Activated CD8-positive, alpha-beta memory T cell treated with anti-CD3 and anti-CD28 coated beads, Interleukin-2, amount 10 ng/mL, durations not matched to agents 7 days and 5 days (primary cell): Measurements from ENCODE around the gene ANTXR1. TPM values are rescaled to one million over a fixed set of nuclear protein-coding genes. Genes with fewer than 3 reads are reported as not detected.

ENCODE experiments used
- ATAC-seq: fragments of 150-1000 bp; cut with Tn5 transposase; one replicate; pipeline ENCODE4 v1.10.0; 2021; ENCODE audit warnings: moderate library complexity
- CTCF ChIA-PET: fragments of 350-600 bp; sonication (Branson Sonifier 250); formaldehyde crosslinking; loops from one replicate; lab custom pipeline; 2021; ENCODE audit warnings: antibody characterized with exemption; lab: Charles Lee
- DNase-seq: peaks from one replicate; pipeline ENCODE4 v3.0.0-alpha.2; 2020
- H3K27ac Mint-ChIP-seq: one replicate; pipeline ENCODE4 v1.8.0; 2021; ENCODE audit warnings: mild to moderate bottlenecking, mixed read lengths
- H3K27me3 Mint-ChIP-seq: one replicate; pipeline ENCODE4 v1.8.0; 2021; ENCODE audit warnings: mixed read lengths
- H3K36me3 Mint-ChIP-seq: one replicate; pipeline ENCODE4 v1.8.0; 2021; ENCODE audit warnings: mild to moderate bottlenecking, mixed read lengths
- H3K4me1 Mint-ChIP-seq: one replicate; pipeline ENCODE4 v1.8.0; 2021; ENCODE audit warnings: mixed read lengths
- H3K4me3 Mint-ChIP-seq: one replicate; pipeline ENCODE4 v1.8.0; 2021; ENCODE audit warnings: mild to moderate bottlenecking, moderate library complexity, mixed read lengths
- H3K9me3 Mint-ChIP-seq: one replicate; pipeline ENCODE4 v1.8.0; 2022; ENCODE audit warnings: low read depth, mixed read lengths
- total RNA-seq, 2 experiments: library from RNA; stranded (reverse); gene quantifications; one replicate each; pipeline ENCODE4 v1.2.3, GENCODE V29; 2021

ANTXR1 gene
- total RNA-seq, 2 experiments from 2014 or later: 0.23 TPM; not detected in 1

- Mint-ChIP-seq H3K4me1 (no peaks in the 10 kb centered on the region), H3K36me3 (no peaks in the 10 kb centered on the region), H3K9me3 (no peaks in the 10 kb centered on the region), H3K4me3 (no peak overlapping the region), H3K27ac (no peak overlapping the region), H3K27me3 (peaks cover 6% of the 10 kb centered on the region)
- DNase-seq (no peak), ATAC-seq (no peak)
- CTCF ChIA-PET: no interaction called here
Observed at GRCh38 chr2:69152847-69153583, 140.0 kb downstream of the ANTXR1 start.

- CTCF ChIA-PET: interaction anchor here (0.9 kb wide), 1 partner anchor 11 kb away, joined by 3 read pairs; no protein-coding TSS in a partner anchor
- Mint-ChIP-seq H3K4me3 (no peak overlapping the region), H3K27me3 (peaks cover 6% of the 10 kb centered on the region), H3K27ac (no peak overlapping the region), H3K9me3 (no peaks in the 10 kb centered on the region), H3K36me3 (no peaks in the 10 kb centered on the region), H3K4me1 (no peaks in the 10 kb centered on the region)
- no peak for ATAC-seq
- DNase-seq: no peak
Observed at GRCh38 chr2:69154106-69154505, 141.1 kb downstream of the ANTXR1 start.

- Mint-ChIP-seq H3K27ac (no peak overlapping the region), H3K4me1 (no peaks in the 10 kb centered on the region), H3K4me3 (no peak overlapping the region), H3K27me3 (peaks cover 12% of the 10 kb centered on the region), H3K9me3 (no peaks in the 10 kb centered on the region), H3K36me3 (no peaks in the 10 kb centered on the region)
- CTCF ChIA-PET: no interaction called here
- DNase-seq: no peak
- no peak for ATAC-seq
Observed at GRCh38 chr2:69156624-69157023, 143.6 kb downstream of the ANTXR1 start.

DNA sequence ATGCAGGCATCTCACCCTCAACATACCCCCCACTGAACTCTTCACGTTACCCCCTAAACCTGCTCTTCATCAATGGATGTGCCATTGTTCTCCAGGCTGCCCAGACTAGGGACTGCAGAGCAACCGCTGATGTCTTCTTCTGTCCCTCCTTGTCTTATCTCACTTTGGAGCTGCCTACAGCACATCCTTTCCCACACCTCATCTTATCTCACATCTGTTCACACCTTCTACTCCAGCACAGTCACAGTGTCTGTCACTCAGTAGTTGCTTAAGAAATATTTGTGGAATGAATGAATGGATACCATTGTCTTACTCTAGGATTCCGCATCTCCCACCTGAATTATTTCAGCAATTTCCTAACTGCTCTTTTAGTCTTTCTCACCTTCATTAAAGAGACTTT is 144.5 kb downstream of the ANTXR1 start:
- no peaks in the 10 kb centered on the region for H3K4me1 Mint-ChIP-seq
- CTCF ChIA-PET: no interaction called here
- H3K27me3 Mint-ChIP-seq: peaks cover 12% of the 10 kb centered on the region
- DNase-seq: no peak
- no peak overlapping the region for H3K4me3 Mint-ChIP-seq
- no peak overlapping the region for H3K27ac Mint-ChIP-seq
- H3K9me3 Mint-ChIP-seq: no peaks in the 10 kb centered on the region
- no peaks in the 10 kb centered on the region for H3K36me3 Mint-ChIP-seq
- ATAC-seq: no peak

DNA sequence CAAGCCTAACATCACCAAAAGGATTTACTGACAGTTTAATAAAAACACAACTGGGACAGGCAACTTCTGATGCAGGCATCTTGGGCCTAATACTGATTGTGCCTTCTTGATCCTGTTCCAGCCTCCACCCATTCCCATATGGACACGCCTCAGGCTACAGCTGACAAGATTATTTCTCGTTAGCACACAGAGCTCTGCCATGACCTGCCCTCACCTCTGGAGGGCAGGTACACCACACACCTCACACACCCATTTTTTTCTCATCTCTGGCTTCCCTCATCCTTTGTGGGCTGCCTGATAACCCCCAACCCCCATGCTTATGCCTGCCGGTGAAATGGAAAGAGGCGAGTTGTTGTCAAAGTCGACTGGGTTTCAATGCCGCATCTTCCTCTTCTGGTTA is 147.0 kb downstream of the ANTXR1 start:
- H3K27me3 Mint-ChIP-seq: peaks cover 19% of the 10 kb centered on the region

DNA sequence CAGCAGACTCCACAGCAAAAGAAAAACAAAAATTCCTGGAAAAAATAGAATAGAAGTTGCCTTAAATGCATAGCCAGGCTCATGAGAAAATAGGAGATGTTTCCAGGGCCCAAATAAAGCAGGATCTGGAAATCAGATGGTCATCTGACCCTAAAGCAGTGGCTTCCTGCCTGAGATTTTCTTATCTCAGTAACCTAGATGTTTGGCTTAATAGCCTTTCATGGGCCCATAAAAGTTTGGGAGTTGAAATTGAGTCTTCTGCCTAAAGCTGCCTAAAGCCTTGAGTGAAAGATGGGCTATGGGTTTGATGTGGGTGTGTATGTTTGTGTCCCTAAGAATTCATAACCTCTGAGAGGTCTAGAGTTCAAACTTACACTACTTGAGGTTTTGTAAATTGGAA is 149.1 kb downstream of the ANTXR1 start:
- DNase-seq (no peak), ATAC-seq (no peak)
- H3K9me3 Mint-ChIP-seq: no peaks in the 10 kb centered on the region
- no peak overlapping the region for H3K4me3 Mint-ChIP-seq
- H3K4me1 Mint-ChIP-seq: no peaks in the 10 kb centered on the region
- H3K27ac Mint-ChIP-seq: no peak overlapping the region
- no peaks in the 10 kb centered on the region for H3K36me3 Mint-ChIP-seq
- H3K27me3 Mint-ChIP-seq: peaks cover 34% of the 10 kb centered on the region
- CTCF ChIA-PET: no interaction called here

More for the DNA sequence above, 147.0 kb downstream of the ANTXR1 start:
- Mint-ChIP-seq H3K9me3 (no peaks in the 10 kb centered on the region), H3K27ac (no peak overlapping the region), H3K36me3 (no peaks in the 10 kb centered on the region), H3K4me1 (no peaks in the 10 kb centered on the region), H3K4me3 (no peak overlapping the region)
- ATAC-seq: no peak
- CTCF ChIA-PET: no interaction called here
- DNase-seq: no peak

DNA sequence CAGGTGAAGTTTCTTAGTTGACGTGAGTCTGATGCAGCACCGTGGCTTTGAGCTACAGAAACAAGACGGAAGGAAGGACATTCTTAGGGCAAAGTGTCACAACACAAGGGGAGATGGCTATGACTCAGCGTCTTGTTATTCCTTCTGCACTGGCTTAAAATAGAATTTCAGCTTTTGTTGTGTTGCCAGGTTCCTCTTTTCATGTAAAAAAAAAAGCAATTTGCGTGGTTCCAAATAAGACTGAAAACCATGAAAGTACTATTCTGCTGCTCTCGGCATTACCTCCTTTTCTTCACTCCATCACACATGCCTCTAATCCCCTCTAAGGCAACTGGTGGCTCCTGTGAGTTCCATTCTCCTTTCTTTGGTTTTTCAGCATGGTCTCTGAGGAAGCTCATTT is 150.1 kb downstream of the ANTXR1 start:
- CTCF ChIA-PET: no interaction called here
- no peaks in the 10 kb centered on the region for H3K9me3 Mint-ChIP-seq
- DNase-seq (no peak), ATAC-seq (no peak)
- no peaks in the 10 kb centered on the region for H3K36me3 Mint-ChIP-seq
- no peaks in the 10 kb centered on the region for H3K4me1 Mint-ChIP-seq
- H3K27me3 Mint-ChIP-seq: peaks cover 37% of the 10 kb centered on the region
- H3K4me3 Mint-ChIP-seq: no peak overlapping the region
- H3K27ac Mint-ChIP-seq: no peak overlapping the region

- DNase-seq (no peak), ATAC-seq (no peak)
- Mint-ChIP-seq H3K36me3 (no peaks in the 10 kb centered on the region), H3K4me3 (no peak overlapping the region), H3K27ac (no peak overlapping the region), H3K4me1 (no peaks in the 10 kb centered on the region), H3K27me3 (peaks cover 41% of the 10 kb centered on the region), H3K9me3 (no peaks in the 10 kb centered on the region)
- CTCF ChIA-PET: no interaction called here
Observed at GRCh38 chr2:69163556-69163955, 150.6 kb downstream of the ANTXR1 start.

DNA sequence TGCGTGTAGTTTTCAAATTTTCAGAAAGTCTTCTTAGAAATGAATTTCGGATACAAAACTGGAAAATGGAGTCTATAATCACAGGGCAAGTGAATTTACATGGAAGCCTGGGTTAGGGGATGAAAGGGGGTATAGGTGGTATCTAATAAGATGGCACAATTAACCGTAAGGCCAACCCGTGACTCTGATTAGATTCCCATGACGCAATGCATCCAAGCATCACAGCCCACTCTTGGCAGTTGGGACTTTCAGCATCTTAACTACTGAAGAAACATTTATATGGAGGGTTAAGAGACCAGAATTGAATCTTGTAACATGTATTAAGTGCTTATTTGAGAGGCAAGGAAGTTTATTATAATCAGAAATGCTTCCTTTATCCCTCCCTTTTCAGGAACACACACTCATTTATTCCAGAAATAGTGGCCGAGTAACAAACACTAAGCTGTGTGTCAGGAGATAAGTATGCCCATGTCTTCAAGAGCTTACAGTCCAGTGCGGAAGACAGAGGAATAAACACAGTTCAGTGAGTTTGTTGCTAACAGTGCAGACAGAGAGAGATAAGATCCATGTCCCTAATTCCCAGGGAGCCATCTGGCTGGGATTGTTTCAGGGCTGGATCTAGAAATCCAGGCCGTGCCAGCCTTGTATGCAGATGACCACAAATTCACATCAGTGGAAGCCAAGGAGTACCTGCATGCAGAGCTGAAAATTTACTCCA is 151.2 kb downstream of the ANTXR1 start:
- DNase-seq (no peak), ATAC-seq (no peak)
- Mint-ChIP-seq H3K4me3 (no peak overlapping the region), H3K4me1 (no peaks in the 10 kb centered on the region), H3K27me3 (peaks cover 47% of the 10 kb centered on the region), H3K27ac (no peak overlapping the region), H3K9me3 (no peaks in the 10 kb centered on the region), H3K36me3 (no peaks in the 10 kb centered on the region)
- CTCF ChIA-PET: interaction anchor here (0.9 kb wide), 2 partner anchors 10 to 143 kb away, joined by 3 read pairs; no protein-coding TSS in a partner anchor

DNA sequence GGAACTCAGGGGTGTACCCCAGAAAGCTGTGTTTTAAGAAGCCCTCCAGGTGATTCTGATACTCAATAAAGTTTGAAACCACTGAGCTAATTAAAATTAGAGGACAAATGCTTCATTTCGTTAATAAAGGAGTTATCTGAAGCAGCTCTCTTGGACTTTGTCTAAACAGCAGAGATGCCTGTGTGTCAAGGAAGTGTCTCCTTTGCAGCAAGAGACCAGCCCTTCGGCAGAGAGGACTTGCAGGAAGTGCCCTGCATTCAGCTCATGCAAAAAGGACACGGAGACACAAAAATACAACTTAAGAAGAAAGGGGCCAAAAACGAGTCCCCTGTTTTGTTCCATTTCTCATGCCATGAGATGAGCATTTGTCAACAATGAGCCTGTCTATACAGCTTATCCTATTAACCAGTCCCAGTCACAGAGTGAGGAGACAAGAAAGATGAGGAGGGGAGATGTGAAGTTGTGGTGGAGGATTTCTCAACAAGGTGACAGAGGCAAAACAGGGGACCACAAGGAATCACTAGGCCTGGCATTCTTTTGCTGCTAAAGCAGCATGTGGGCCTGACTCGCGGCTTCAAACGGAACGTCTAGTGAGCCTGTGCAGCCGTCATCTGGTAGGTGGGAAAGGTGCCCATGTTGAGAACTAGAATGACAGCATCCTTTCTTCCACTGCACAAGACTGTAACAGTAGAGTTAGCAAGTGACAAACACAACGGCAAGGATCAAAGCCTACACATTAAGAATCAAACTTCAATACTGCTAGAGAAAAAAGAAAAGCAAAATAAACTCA is 152.3 kb downstream of the ANTXR1 start:
- no peak for DNase-seq
- no peak overlapping the region for H3K27ac Mint-ChIP-seq
- ATAC-seq: no peak
- peaks cover 51% of the 10 kb centered on the region for H3K27me3 Mint-ChIP-seq
- CTCF ChIA-PET: interaction anchor here (0.9 kb wide), 2 partner anchors 11 to 142 kb away, joined by 3 read pairs; no protein-coding TSS in a partner anchor
- no peak overlapping the region for H3K4me3 Mint-ChIP-seq
- no peaks in the 10 kb centered on the region for H3K9me3 Mint-ChIP-seq
- H3K36me3 Mint-ChIP-seq: no peaks in the 10 kb centered on the region
- no peaks in the 10 kb centered on the region for H3K4me1 Mint-ChIP-seq

DNA sequence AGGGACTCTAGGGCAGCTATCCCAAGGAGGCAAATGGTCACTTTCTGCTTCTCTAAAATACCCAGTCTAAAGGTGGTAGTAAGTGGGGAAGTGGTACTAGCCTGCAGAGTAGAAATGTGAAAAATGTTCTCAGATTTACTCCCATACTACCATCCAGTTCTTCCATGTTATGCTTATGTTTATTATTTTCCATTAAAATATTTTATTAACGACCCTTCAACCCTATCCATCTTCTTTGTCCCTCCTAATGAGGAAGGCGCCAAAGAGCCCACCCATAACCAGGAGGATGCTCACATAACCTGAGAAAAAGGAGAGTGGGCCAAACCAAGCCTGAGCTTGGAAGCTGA is 153.5 kb downstream of the ANTXR1 start:
- Mint-ChIP-seq H3K4me1 (no peaks in the 10 kb centered on the region), H3K9me3 (no peaks in the 10 kb centered on the region), H3K27ac (no peak overlapping the region), H3K36me3 (no peaks in the 10 kb centered on the region), H3K27me3 (peaks cover 59% of the 10 kb centered on the region), H3K4me3 (no peak overlapping the region)
- CTCF ChIA-PET: no interaction called here
- DNase-seq (no peak), ATAC-seq (no peak)

DNA sequence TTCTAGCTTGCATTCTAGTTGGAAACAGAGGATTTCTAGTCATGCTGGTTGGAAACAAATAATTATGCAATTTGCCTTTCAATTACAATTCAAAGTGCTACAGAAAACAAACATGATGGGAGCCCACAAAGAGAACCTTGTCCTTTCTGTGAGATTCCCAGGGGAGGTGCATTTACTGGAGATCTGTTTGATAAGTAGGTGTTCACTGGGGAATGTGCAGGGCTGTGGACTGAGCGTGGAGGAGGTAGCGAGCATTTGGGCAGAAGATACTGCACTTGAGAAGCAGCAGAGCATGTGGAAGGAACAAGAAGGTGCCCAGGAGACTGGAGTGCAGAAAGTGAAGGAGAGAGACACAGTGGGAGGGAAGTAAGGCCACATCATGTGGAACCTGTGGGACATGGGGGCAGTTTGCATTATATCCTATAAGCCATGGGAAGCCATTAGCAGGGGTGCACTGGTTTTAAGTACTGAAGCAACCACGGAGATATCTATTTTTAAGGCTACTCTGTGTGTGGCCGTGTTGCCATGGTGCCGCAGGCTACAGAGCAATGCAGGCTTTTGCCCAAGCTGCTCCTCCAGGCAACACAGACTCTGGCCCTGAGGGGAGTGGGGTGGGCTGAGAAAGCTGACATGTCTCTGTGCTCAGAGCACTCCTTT is 154.0 kb downstream of the ANTXR1 start:
- Mint-ChIP-seq H3K36me3 (no peaks in the 10 kb centered on the region), H3K9me3 (no peaks in the 10 kb centered on the region), H3K27me3 (peaks cover 61% of the 10 kb centered on the region), H3K4me3 (no peak overlapping the region), H3K4me1 (no peaks in the 10 kb centered on the region), H3K27ac (no peak overlapping the region)
- ATAC-seq (no peak), DNase-seq (no peak)
- CTCF ChIA-PET: no interaction called here

- DNase-seq (no peak), ATAC-seq (no peak)
- Mint-ChIP-seq H3K4me3 (no peak overlapping the region), H3K36me3 (no peaks in the 10 kb centered on the region), H3K4me1 (no peaks in the 10 kb centered on the region), H3K9me3 (no peaks in the 10 kb centered on the region), H3K27me3 (peaks cover 66% of the 10 kb centered on the region), H3K27ac (no peak overlapping the region)
- CTCF ChIA-PET: no interaction called here
Observed at GRCh38 chr2:69167469-69167822, 154.5 kb downstream of the ANTXR1 start.
